Panc1 (cell line): Measurements from ENCODE around the gene PLCB4.

ENCODE experiments used
- CTCF ChIP-seq: fragments of 450-650 bp; IDR thresholded peaks from 2 replicates; pipeline ENCODE4 v1.5.1; 2017; ENCODE audit warnings: mild to moderate bottlenecking
- POLR2AphosphoS5 ChIP-seq: IDR thresholded peaks from 2 replicates; pipeline ENCODE4 v1.6.1; 2012; ENCODE audit warnings: mild to moderate bottlenecking, low read depth, low read length, moderate library complexity
- TF ChIP-seq, protein P1 (sequence below), 2 experiments: IDR thresholded peaks; 2 replicates each; pipeline ENCODE4 v1.6.1; 2011 to 2012; ENCODE audit warnings: low read depth in 2 of 2, control low read depth in 1 of 2, low read length in 1 of 2, mild to moderate bottlenecking in 1 of 2, moderate library complexity in 1 of 2; ENCODE audit not compliant: insufficient read depth in 1 of 2

GRCh38 chr20:9411833-9412232 is 342.9 kb downstream of the PLCB4 start:
- TF ChIP-seq CTCF: no peak
- no peak for TF ChIP-seq POLR2AphosphoS5
- TF ChIP-seq, protein P1, sequence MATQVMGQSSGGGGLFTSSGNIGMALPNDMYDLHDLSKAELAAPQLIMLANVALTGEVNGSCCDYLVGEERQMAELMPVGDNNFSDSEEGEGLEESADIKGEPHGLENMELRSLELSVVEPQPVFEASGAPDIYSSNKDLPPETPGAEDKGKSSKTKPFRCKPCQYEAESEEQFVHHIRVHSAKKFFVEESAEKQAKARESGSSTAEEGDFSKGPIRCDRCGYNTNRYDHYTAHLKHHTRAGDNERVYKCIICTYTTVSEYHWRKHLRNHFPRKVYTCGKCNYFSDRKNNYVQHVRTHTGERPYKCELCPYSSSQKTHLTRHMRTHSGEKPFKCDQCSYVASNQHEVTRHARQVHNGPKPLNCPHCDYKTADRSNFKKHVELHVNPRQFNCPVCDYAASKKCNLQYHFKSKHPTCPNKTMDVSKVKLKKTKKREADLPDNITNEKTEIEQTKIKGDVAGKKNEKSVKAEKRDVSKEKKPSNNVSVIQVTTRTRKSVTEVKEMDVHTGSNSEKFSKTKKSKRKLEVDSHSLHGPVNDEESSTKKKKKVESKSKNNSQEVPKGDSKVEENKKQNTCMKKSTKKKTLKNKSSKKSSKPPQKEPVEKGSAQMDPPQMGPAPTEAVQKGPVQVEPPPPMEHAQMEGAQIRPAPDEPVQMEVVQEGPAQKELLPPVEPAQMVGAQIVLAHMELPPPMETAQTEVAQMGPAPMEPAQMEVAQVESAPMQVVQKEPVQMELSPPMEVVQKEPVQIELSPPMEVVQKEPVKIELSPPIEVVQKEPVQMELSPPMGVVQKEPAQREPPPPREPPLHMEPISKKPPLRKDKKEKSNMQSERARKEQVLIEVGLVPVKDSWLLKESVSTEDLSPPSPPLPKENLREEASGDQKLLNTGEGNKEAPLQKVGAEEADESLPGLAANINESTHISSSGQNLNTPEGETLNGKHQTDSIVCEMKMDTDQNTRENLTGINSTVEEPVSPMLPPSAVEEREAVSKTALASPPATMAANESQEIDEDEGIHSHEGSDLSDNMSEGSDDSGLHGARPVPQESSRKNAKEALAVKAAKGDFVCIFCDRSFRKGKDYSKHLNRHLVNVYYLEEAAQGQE (IDR thresholded peaks at IDR 0.05; ENCODE audit: insufficient read depth in 1 of 2, low read depth in 2 of 2, low read length in 1 of 2): no peak
